ENCODE results near the gene GREM1. TPM values are rescaled to one million over a fixed set of nuclear protein-coding genes. Genes with fewer than 3 reads are reported as not detected.

Gene GREM1
- total RNA-seq, 2 donors from 2014 or later = 3.1 to 41.5 TPM

DNA sequence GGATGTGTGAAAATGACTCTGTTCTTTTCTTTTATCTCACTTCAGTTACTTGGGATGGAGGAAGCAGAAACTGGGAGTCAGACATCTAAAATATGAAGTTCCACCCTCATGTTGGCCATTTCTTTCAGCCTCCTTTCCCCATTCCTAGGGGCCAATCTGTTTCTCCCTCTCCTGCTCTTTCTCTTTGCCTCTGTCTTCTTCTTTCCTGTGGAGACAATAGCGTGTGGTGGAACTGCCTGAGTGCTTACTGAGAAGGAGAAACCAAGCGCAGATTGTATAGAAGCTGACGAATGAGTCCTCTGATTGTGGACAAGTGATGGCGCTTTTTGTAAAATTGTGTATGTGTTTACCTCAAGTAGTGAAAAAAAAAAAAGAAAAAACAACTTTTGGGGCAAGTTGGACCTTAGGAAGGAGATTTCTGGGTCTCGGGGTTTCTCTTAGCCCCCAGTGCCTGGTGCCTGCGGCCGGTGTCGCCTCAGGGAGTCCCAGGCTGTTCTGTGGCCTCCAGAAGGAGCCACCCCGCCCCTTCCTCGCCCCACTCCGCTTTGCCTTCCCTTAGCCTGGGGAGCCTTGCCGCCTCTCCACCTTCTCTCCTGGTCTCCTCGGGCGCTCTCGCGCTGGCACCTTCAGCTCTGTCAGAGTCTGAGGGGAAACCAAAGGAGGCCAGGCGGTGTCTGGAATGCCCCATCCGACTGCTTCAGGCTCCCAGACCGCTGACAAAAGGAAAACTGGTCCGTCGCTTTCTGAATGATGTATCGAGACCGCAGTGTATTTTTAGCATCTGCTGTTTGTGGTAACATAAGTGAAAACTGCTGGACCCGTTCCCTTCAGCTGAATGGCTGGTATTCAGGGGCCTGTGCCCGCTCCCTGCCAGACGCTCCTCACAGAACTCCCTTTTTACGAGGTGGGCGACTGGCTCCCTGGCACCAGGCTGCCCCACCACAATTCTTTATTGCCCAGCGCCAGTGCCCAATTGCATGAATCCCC is 46.2 kb upstream of the GREM1 start:
- intact Hi-C loops (cut with DNase I) = no loop called here
- H3K27ac ChIP-seq = no peak overlapping the region
- no peaks in the 10 kb centered on the region for H3K4me1 ChIP-seq (replicated peaks)
- no peak for DNase-seq (ENCODE audit: low spot score)
- H3K9me3 ChIP-seq = no peaks in the 10 kb centered on the region
- WGBS = 86% methylated on average over 27 of the region's 29 CpGs
- no peaks in the 10 kb centered on the region for H3K36me3 ChIP-seq
- no peaks in the 10 kb centered on the region for H3K27me3 ChIP-seq (replicated peaks; ENCODE audit: insufficient read depth)
- TF ChIP-seq, protein P1, sequence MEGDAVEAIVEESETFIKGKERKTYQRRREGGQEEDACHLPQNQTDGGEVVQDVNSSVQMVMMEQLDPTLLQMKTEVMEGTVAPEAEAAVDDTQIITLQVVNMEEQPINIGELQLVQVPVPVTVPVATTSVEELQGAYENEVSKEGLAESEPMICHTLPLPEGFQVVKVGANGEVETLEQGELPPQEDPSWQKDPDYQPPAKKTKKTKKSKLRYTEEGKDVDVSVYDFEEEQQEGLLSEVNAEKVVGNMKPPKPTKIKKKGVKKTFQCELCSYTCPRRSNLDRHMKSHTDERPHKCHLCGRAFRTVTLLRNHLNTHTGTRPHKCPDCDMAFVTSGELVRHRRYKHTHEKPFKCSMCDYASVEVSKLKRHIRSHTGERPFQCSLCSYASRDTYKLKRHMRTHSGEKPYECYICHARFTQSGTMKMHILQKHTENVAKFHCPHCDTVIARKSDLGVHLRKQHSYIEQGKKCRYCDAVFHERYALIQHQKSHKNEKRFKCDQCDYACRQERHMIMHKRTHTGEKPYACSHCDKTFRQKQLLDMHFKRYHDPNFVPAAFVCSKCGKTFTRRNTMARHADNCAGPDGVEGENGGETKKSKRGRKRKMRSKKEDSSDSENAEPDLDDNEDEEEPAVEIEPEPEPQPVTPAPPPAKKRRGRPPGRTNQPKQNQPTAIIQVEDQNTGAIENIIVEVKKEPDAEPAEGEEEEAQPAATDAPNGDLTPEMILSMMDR (IDR thresholded peaks at IDR 0.05) = no peak
- TF ChIP-seq POLR2A (IDR thresholded peaks at IDR 0.05) (no peak), POLR2AphosphoS5 (IDR thresholded peaks at IDR 0.05) (no peak)
- no peak overlapping the region for H3K4me3 ChIP-seq

DNA sequence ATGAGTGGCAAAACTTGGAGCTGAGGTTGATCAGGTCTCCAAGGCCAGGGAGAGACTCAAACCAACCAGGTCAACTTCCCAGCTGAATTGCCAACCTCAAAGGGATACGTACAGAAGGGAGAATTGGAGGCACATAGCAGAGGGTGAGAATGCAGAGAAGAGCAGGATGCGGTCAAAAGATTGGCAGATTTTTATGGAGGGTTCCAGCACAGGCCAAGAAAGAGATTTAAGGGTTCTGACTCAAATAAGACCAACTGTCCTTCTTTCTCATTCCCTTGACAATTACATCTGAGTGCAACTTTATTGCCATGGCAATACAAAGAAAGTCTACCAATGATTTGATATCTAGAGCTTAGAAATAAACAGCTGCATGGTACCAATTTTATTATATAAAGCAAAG is 43.1 kb upstream of the GREM1 start:
- H3K27me3 ChIP-seq (replicated peaks; ENCODE audit: insufficient read depth) = no peaks in the 10 kb centered on the region
- no peaks in the 10 kb centered on the region for H3K4me1 ChIP-seq (replicated peaks)
- intact Hi-C loops (cut with DNase I) = no loop called here
- no peak overlapping the region for H3K4me3 ChIP-seq
- H3K27ac ChIP-seq = no peak overlapping the region
- TF ChIP-seq POLR2AphosphoS5 (IDR thresholded peaks at IDR 0.05) = no peak
- TF ChIP-seq, protein P1 (IDR thresholded peaks at IDR 0.05) = no peak
- TF ChIP-seq POLR2A (IDR thresholded peaks at IDR 0.05) = no peak
- no peaks in the 10 kb centered on the region for H3K36me3 ChIP-seq
- WGBS = 76% methylated on average over 2 of the region's 2 CpGs
- no peaks in the 10 kb centered on the region for H3K9me3 ChIP-seq
- DNase-seq (ENCODE audit: low spot score) = no peak

DNA sequence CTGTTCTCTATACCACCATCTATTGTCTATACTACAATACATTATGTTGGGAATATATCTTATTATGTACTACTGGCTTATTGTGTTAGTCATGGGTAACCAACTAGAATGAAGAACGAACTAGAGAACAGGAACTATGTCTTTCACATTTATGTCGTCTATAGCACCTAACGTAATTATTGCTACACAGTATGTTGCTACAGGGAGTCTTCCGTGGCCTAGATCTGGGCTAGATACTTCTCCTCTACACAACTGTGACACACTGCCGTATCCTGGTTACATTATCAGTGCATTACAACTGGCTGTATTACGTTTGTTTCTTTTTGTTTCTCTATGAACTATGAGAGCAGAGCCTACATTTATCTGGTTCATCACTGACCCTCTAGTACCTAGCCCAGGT is 42.3 kb upstream of the GREM1 start:
- 54% methylated on average over 6 of the region's 6 CpGs for WGBS
- intact Hi-C loops (cut with DNase I) = no loop called here

DNA sequence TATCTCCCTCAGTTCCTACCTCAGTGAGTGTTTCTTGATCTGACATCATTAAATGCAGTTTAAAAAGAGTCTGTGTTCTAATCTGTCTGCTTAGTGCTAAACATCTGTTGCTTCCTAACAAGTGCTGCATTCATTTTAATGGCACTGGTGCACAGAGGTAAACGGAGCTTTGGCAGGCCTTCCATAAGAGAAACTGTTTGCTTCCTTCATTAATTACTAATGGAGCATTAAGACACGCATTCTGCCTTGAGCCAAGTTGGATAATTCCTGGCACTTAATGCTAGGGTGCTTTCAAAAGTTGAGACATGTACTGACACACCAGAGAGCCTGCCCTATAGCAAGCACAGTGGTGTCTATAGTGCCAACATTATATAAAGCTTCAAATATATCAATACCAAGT is 41.6 kb upstream of the GREM1 start:
- H3K27me3 ChIP-seq (replicated peaks; ENCODE audit: insufficient read depth) = no peaks in the 10 kb centered on the region
- no peaks in the 10 kb centered on the region for H3K9me3 ChIP-seq
- H3K4me3 ChIP-seq = no peak overlapping the region
- WGBS = 22% methylated on average over 2 of the region's 2 CpGs
- H3K36me3 ChIP-seq = no peaks in the 10 kb centered on the region
- no peak for TF ChIP-seq POLR2A (IDR thresholded peaks at IDR 0.05)
- TF ChIP-seq, protein P1 (IDR thresholded peaks at IDR 0.05) = no peak
- TF ChIP-seq POLR2AphosphoS5 (IDR thresholded peaks at IDR 0.05) = no peak
- no peak for DNase-seq (ENCODE audit: low spot score)
- no peak overlapping the region for H3K27ac ChIP-seq
- intact Hi-C loops (cut with DNase I) = no loop called here
- H3K4me1 ChIP-seq (replicated peaks) = no peaks in the 10 kb centered on the region

More for the DNA sequence above, 42.3 kb upstream of the GREM1 start:
- DNase-seq (ENCODE audit: low spot score) = no peak
- Histone ChIP-seq H3K4me3 (no peak overlapping the region), H3K36me3 (no peaks in the 10 kb centered on the region), H3K27ac (no peak overlapping the region), H3K9me3 (no peaks in the 10 kb centered on the region), H3K4me1 (replicated peaks) (no peaks in the 10 kb centered on the region), H3K27me3 (replicated peaks; ENCODE audit: insufficient read depth) (no peaks in the 10 kb centered on the region)
- no peak for TF ChIP-seq POLR2AphosphoS5 (IDR thresholded peaks at IDR 0.05)
- no peak for TF ChIP-seq POLR2A (IDR thresholded peaks at IDR 0.05)
- TF ChIP-seq, protein P1 (IDR thresholded peaks at IDR 0.05) = no peak
